Lower leg skin (tissue), 4 donors: Measurements from ENCODE around the gene BICRA. TPM values are rescaled to one million over a fixed set of nuclear protein-coding genes. Genes with fewer than 3 reads are reported as not detected.
"Not testable (repeated sequence)": the region's sequence is repeated elsewhere in the genome, so short reads cannot be mapped to it uniquely, and the experiment has no call there.

Experiments
- DNase-seq, 2 donors: peaks; one replicate each; pipeline ENCODE4 v3.0.0-alpha.2; 2019; ENCODE audit warnings: low spot score in 2 of 2
- H3K4me3 ChIP-seq: fragments of 200-600 bp; sonication (generic); 2 replicates; pipeline ENCODE4 v1.5.1; 2017; ENCODE audit warnings: mild to moderate bottlenecking, low read depth; ENCODE audit not compliant: poor library complexity, severe bottlenecking
- POLR2A ChIP-seq, 2 donors: fragments of 450-650 bp; IDR thresholded peaks; one replicate each; pipeline ENCODE4 v1.6.1; 2016 to 2017; ENCODE audit warnings: antibody characterized with exemption in 2 of 2, mild to moderate bottlenecking in 1 of 2, moderate library complexity in 1 of 2
- WGBS, 2 donors: methylation state at CpG; one replicate each; pipeline ENCODE4 v1.1.5; 2018; 5-methylcytosine and 5-hydroxymethylcytosine counted together
- intact Hi-C: fragments of 100-400 bp; cut with DNase I; formaldehyde crosslinking; loops from one replicate; pipeline ENCODE4 v1.15.0; 2023; ENCODE audit warnings: low total_unique reads
- total RNA-seq, 4 donors: library from RNA; depleted of rRNA; stranded (reverse); fragments of >200 nt; gene quantifications; one replicate each; pipeline ENCODE4 v1.1.0, GENCODE V29; 2016
- TF ChIP-seq, protein P1 (sequence below), 3 donors: fragments of 450-650 bp; IDR thresholded peaks; one replicate each; pipeline ENCODE4 v1.5.1; 2016; ENCODE audit warnings: antibody characterized with exemption in 3 of 3, mild to moderate bottlenecking in 3 of 3, moderate library complexity in 2 of 3

The BICRA gene
- total RNA-seq, 4 donors from 2014 or later: 12.5 to 25.4 (median 18.4) TPM

DNA sequence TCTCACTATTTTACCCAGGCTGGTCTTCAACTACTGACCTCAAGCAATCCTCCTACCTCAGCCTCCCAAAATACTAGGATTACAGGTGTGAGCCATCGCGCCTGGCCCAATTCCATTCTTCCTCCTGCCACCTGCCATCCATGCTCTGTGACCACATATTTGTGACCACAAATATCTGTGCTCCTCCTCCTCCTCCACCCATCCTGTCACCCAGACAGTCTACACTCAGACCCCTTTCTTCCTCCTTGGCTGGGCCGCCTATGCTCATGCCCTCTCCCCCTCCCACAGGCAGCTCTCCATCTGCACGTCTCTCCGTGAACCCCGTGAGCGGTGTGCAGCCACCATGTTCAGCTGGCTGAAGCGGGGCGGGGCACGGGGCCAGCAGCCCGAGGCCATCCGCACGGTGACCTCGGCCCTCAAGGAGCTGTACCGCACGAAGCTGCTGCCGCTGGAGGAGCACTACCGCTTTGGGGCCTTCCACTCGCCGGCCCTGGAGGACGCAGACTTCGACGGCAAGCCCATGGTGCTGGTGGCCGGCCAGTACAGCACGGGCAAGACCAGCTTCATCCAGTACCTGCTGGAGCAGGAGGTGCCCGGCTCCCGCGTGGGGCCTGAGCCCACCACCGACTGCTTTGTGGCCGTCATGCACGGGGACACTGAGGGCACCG lies 107.5 kb downstream of the BICRA start:
- intact Hi-C loops: loop anchor here (10.0 kb wide), 1 partner anchor 68 kb away; no protein-coding TSS in a partner anchor
- TF ChIP-seq POLR2A (IDR thresholded peaks at IDR 0.05): no peak
- TF ChIP-seq, protein P1, sequence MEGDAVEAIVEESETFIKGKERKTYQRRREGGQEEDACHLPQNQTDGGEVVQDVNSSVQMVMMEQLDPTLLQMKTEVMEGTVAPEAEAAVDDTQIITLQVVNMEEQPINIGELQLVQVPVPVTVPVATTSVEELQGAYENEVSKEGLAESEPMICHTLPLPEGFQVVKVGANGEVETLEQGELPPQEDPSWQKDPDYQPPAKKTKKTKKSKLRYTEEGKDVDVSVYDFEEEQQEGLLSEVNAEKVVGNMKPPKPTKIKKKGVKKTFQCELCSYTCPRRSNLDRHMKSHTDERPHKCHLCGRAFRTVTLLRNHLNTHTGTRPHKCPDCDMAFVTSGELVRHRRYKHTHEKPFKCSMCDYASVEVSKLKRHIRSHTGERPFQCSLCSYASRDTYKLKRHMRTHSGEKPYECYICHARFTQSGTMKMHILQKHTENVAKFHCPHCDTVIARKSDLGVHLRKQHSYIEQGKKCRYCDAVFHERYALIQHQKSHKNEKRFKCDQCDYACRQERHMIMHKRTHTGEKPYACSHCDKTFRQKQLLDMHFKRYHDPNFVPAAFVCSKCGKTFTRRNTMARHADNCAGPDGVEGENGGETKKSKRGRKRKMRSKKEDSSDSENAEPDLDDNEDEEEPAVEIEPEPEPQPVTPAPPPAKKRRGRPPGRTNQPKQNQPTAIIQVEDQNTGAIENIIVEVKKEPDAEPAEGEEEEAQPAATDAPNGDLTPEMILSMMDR (IDR thresholded peaks at IDR 0.05): no peak
- WGBS, 2 donors: 56 to 57% methylated on average over 28 to 30 of the region's 32 CpGs
- no peak overlapping the region for H3K4me3 ChIP-seq
- no peak for DNase-seq

DNA sequence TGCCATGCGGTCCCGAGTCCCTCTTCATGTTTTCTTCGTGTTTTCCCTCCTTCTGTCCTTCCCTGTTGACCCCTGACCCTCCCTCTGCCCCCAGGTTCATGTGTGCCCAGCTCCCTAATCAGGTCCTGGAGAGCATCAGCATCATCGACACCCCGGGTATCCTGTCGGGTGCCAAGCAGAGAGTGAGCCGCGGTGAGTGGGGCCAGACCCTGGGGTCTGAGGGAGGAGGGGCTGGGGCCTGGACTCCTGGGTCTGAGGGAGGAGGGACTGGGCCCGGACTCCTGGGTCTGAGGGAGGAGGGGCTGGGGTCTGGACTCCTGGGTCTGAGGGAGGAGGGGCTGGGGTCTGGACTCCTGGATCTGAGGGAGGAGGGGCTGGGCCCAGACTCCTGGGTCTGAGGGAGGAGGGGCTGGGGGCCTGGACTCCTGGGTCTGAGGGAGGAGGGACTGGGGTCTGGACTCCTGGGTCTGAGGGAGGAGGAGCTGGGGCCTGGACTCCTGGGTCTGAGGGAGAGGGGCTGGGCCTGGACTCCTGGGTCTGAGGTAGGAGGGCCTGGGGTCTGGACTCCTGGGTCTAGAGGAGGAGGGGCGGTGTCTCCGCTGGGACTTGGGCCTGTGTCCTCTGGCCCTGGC lies 109.6 kb downstream of the BICRA start:
- not testable (repeated sequence) for DNase-seq, H3K4me3 ChIP-seq
- intact Hi-C loops: loop anchor here (10.0 kb wide), 1 partner anchor 66 kb away; no protein-coding TSS in a partner anchor
- 36% methylated on average over 10 of the region's 11 CpGs for WGBS, 2 donors

DNA sequence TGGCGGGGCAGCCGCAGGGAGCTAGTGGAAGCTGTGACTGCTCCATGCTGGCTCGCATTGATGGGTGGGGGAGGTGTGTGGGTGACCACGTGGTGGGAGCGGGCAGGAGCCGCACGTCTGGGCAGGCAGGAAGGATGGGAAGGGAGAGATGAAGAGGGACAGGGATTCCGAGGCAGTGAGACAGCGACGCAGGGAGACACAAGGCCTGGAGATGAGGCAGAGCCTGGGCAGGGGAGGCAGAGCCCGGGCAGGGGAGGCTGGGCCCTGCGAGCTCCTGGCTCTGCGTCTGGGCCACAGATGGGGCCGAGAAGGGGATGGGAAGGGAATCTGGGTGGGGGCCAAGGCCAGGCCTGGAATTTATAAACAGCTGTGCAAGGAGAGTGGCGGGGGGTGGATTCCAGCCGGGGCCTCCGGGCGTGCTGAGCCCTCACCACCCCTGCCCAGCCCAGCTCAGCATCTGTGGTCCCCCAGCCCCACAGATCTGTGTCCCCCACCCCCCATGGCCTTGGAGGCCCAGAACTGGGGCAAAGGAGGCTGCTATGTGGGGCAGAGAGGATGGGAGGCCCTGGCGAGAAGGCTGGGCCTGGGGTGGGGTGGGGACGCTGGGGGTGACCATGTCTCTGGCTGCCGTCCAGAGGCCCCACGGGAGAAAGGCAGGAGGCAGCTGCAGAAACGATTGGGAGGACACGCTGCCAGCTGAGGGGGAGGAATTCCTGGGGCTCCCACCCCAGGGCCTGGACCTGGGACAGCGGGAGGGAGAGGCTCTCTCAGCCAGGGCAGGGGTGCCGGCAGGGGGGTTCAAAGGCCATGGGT lies 110.3 kb downstream of the BICRA start:
- TF ChIP-seq, protein P1 (IDR thresholded peaks at IDR 0.05): no peak
- TF ChIP-seq POLR2A (IDR thresholded peaks at IDR 0.05): no peak
- DNase-seq: peak; percentile 91 to 97
- 11 to 14% methylated on average over 25 to 26 of the region's 26 CpGs for WGBS, 2 donors
- intact Hi-C loops: loop anchor here (10.0 kb wide), 1 partner anchor 66 kb away; no protein-coding TSS in a partner anchor
- no peak overlapping the region for H3K4me3 ChIP-seq

DNA sequence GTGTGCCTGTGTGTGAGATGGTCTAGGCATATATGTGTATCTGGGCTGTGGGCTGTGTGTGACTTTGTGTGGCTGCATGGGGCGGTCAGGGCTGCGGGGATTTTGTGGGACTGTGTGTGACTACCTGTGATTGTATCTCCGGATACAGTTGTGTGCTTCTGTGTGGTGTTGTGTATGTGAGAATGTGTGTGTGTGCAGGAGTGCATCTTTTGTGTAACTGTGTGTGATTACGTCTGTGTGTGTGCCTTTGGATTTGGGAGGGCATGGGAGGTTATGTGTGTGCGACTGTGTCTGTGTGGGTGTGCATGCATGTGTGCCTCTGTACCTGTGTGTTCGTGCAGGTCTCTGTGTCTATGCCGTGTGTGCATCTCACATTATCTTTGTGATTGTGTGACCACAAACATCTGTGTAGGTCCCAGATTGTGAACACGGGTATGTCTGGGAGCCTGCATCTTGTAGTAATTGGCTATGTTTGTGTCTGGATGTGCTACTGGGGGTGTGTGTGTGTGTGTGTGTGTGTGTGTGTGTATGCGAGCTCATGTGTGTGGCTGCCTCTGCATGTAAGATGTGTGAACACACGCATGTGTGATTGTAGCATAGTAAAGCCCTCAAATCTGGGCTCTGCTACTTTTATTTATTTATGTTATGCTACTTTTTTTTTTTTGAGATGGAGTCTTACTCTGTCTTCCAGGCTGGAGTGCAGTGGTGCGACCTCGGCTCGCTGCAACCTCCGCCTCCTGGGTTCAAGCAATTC lies 111.9 kb downstream of the BICRA start:
- DNase-seq: no peak
- no peak overlapping the region for H3K4me3 ChIP-seq
- intact Hi-C loops: no loop called here
- WGBS, 2 donors: 82 to 85% methylated on average over 14 of the region's 14 CpGs
- no peak for TF ChIP-seq POLR2A (IDR thresholded peaks at IDR 0.05)
- TF ChIP-seq, protein P1 (IDR thresholded peaks at IDR 0.05): no peak

DNA sequence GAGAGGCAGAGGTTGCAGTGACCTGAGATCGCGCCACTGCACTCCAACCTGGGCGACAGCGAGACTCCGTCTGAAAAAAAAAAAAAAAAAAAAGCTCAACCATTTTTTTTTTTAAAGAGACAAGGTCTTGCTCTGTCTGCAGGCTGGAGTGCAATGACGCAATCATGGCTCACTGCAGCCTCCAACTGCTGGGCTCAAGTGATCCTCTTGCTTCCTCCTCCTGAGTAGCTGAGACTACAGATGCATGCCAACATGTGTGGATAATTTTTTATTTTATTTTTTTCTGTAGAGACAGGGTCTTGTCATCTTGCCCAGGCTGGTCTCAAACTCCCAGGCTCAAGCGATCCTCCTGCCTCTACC lies 114.6 kb downstream of the BICRA start:
- TF ChIP-seq, protein P1 (IDR thresholded peaks at IDR 0.05): no peak
- TF ChIP-seq POLR2A (IDR thresholded peaks at IDR 0.05): no peak
- intact Hi-C loops: no loop called here
- DNase-seq: peak in 1 of 2 donors; percentile 59
- 13 to 18% methylated on average over 7 of the region's 7 CpGs for WGBS, 2 donors
- no peak overlapping the region for H3K4me3 ChIP-seq
